ENCODE results near the gene EIF2A.
A peak's percentile ranks its signal among the peaks of the same experiment; 100 is the strongest.
"Not testable (repeated sequence)": the region's sequence is repeated elsewhere in the genome, so short reads cannot be mapped to it uniquely, and the experiment has no call there.

EIF2A gene

GRCh38 chr3:150603153-150603979, 56.8 kb downstream of the EIF2A start, which contains the start of gene SELENOT:
TSS of gene SELENOT (plus strand) at chr3:150603321. CDS start at chr3:150603363, 42 bp downstream.
- DNase-seq = peak; percentile 82

- no peak for DNase-seq
Observed at GRCh38 chr3:150603980-150604319, 57.4 kb downstream of the EIF2A start.

GRCh38 chr3:150605998-150606641, 59.5 kb downstream of the EIF2A start:
- DNase-seq = no peak

GRCh38 chr3:150607267-150608065, 60.9 kb downstream of the EIF2A start:
- no peak for DNase-seq

- no peak for DNase-seq
Observed at GRCh38 chr3:150609988-150610387, 63.4 kb downstream of the EIF2A start.

- DNase-seq = no peak
Observed at GRCh38 chr3:150610785-150611184, 64.2 kb downstream of the EIF2A start.

- no peak for DNase-seq
Observed at GRCh38 chr3:150611666-150612065, 65.1 kb downstream of the EIF2A start.

- no peak for DNase-seq
Observed at GRCh38 chr3:150612494-150612893, 65.9 kb downstream of the EIF2A start.

GRCh38 chr3:150613034-150613433, 66.4 kb downstream of the EIF2A start:
- DNase-seq = no peak

- no peak for DNase-seq
Observed at GRCh38 chr3:150613709-150614480, 67.3 kb downstream of the EIF2A start.

- DNase-seq = no peak
Observed at GRCh38 chr3:150620002-150620689, 73.6 kb downstream of the EIF2A start.

GRCh38 chr3:150622955-150623354, 76.4 kb downstream of the EIF2A start:
- DNase-seq = not testable (repeated sequence)

- DNase-seq = no peak
Observed at GRCh38 chr3:150623945-150624344, 77.4 kb downstream of the EIF2A start.

GRCh38 chr3:150626148-150626930, 79.8 kb downstream of the EIF2A start:
- no peak for DNase-seq

- DNase-seq = no peak
Observed at GRCh38 chr3:150627557-150627956, 81.0 kb downstream of the EIF2A start.

- no peak for DNase-seq
Observed at GRCh38 chr3:150631515-150632221, 85.1 kb downstream of the EIF2A start.

- DNase-seq = no peak
Observed at GRCh38 chr3:150635076-150635475, 88.5 kb downstream of the EIF2A start.

- DNase-seq = no peak
Observed at GRCh38 chr3:150635526-150635925, 88.9 kb downstream of the EIF2A start.
